ENCODE measurements around the gene CTU2.

DNA sequence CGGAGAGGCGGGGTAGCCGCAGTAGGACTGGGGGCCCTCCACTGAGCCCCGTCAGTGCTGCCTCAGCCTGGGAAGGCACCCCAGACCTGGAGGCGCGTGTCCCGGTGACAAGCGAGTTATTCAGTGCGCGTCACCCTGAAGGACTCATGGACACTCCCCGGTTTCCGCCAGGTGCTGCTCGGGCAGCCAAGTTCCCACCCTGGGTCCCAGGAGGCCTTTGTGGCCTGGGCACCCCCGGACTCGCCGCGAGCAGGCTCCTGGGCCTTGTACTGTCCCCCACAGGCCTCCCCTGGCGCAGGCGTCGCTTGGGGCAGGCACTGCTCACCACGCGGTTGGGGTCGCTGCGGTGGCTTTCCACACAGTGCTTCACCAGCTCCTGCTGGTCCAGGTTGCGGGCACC is 7.7 kb upstream of the CTU2 start:
- TF ChIP-seq, protein P1, sequence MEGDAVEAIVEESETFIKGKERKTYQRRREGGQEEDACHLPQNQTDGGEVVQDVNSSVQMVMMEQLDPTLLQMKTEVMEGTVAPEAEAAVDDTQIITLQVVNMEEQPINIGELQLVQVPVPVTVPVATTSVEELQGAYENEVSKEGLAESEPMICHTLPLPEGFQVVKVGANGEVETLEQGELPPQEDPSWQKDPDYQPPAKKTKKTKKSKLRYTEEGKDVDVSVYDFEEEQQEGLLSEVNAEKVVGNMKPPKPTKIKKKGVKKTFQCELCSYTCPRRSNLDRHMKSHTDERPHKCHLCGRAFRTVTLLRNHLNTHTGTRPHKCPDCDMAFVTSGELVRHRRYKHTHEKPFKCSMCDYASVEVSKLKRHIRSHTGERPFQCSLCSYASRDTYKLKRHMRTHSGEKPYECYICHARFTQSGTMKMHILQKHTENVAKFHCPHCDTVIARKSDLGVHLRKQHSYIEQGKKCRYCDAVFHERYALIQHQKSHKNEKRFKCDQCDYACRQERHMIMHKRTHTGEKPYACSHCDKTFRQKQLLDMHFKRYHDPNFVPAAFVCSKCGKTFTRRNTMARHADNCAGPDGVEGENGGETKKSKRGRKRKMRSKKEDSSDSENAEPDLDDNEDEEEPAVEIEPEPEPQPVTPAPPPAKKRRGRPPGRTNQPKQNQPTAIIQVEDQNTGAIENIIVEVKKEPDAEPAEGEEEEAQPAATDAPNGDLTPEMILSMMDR (IDR thresholded peaks at IDR 0.05), result no peak
- TF ChIP-seq POLR2A (IDR thresholded peaks at IDR 0.05), result no peak
